ENCODE results near the gene TNKS2.
A peak's percentile ranks its signal among the peaks of the same experiment; 100 is the strongest.
"Not testable (repeated sequence)": the region's sequence is repeated elsewhere in the genome, so short reads cannot be mapped to it uniquely, and the experiment has no call there.

TNKS2 gene

DNA sequence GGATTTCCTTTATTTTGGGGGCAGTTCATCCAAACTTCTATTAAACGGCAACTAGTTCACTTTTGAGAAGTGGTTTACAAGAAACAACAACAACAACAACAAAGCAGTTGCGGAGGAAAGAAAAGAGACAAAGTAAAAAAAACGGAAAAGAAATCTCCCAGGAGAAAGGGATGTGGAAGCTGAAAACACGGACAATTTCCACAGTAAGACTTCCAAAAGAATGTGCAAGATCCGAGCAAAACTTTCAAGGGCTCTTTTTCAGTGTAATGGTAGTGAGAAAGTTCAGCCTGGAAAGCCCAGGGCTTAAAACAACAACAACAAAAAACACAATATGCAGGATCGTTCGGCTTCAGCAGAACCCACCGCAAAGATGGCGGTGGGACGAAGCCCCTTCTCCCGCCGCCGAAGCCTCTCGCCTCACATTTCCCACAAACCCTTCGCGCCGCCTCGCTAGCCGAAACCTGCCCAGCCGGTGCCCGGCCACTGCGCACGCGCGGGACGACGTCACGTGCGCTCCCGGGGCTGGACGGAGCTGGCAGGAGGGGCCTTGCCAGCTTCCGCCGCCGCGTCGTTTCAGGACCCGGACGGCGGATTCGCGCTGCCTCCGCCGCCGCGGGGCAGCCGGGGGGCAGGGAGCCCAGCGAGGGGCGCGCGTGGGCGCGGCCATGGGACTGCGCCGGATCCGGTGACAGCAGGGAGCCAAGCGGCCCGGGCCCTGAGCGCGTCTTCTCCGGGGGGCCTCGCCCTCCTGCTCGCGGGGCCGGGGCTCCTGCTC lies at the start of gene TNKS2:
TNKS2 (plus strand) TSS at position 553 of the 775 bp plus-strand sequence. CDS start 265 bp downstream, outside the sequence.
- DNase-seq (ENCODE audit: low read depth in 4 of 4, low spot score in 1 of 4), result peak; percentile 72 to 89 (median 84)

GRCh38 chr10:91749592-91749991 lies 48.6 kb upstream of the TNKS2 start:
- DNase-seq (ENCODE audit: low read depth in 4 of 4, low spot score in 1 of 4), result not testable (repeated sequence)

DNA sequence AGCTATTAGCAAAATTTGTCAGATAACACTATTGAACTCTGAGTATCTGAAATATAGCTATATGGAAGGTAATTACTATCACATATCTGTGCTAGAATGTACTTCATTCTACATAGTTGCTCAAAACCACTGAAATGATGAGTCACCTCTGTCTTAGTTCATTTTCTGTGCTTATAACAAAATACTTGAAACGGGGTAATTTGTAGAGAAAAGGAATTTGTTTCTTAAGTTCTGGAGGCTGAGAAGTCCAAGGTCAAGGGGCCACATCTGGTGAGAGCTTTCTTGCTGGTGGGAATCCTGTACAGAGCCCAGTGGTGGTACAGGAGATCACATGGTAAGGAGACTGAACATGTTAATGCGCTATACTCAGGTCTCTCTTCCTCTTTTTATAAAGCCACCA lies 41.9 kb upstream of the TNKS2 start:
- no peak for DNase-seq (ENCODE audit: low read depth in 4 of 4, low spot score in 1 of 4)

- DNase-seq (ENCODE audit: low read depth in 4 of 4, low spot score in 1 of 4), result no peak
Measured at GRCh38 chr10:91758303-91759146, 39.7 kb upstream of the TNKS2 start.

DNA sequence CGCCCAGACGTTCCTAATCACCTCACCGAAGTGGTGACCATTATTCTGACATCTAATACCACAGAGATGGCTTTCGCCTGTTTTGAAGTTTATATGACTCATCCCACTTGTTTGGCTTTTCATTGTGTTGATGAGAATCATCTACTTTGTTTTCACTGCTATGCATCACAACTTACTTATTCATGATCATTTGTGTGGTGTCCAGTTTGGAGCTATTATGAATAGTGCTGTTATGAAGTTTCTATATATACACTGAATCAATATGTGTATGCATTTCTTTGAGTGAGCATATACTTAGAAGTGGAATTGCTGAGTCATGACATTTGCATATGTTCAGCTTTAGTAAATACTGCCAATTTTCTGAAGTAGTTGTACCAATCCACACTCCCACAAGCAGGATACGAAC lies 38.6 kb upstream of the TNKS2 start:
- DNase-seq (ENCODE audit: low read depth in 4 of 4, low spot score in 1 of 4), result no peak

DNA sequence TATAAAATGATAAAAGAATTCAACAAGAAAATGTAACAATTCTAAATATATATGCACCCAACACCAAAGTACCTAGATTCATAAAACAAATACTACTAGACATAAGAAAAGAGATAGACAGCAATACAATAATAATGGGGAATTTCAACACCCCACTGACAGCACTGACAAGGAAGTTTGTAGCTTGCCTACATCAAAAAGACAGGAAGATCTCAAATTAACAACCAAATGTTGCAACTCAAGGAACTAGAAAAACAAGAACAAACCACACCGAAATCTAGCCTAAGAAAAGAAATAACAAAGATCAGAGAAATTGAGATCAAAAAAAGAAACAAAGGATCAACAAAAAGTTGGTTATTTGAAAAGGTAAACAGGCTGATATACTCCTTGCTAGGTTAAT lies 36.5 kb upstream of the TNKS2 start:
- DNase-seq (ENCODE audit: low read depth in 4 of 4, low spot score in 1 of 4), result no peak

GRCh38 chr10:91762878-91763277 lies 35.3 kb upstream of the TNKS2 start:
- DNase-seq (ENCODE audit: low read depth in 4 of 4, low spot score in 1 of 4), result no peak

GRCh38 chr10:91766676-91767075 lies 31.6 kb upstream of the TNKS2 start:
- no peak for DNase-seq (ENCODE audit: low read depth in 4 of 4, low spot score in 1 of 4)

GRCh38 chr10:91768123-91768522 lies 30.1 kb upstream of the TNKS2 start:
- DNase-seq (ENCODE audit: low read depth in 4 of 4, low spot score in 1 of 4), result no peak

GRCh38 chr10:91771907-91772306 lies 26.3 kb upstream of the TNKS2 start:
- DNase-seq (ENCODE audit: low read depth in 4 of 4, low spot score in 1 of 4), result no peak

DNA sequence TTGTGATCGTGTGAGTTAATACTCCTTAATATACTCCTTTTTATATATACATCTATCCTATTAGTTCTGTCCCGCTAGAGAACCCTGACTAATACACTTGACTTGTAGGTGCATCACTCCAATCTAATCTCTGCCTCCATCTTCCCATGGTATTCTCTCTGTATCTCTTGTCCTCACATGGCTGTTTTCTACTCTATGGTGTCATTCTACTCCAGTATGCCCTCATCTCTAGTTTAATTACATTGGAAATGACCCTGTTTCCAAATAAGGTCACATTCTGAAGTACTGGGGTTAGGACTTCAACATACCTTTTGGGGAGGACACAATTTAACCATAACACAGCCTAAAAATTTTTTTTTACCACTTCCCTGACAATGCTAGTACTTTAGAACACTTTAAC lies 25.8 kb upstream of the TNKS2 start:
- no peak for DNase-seq (ENCODE audit: low read depth in 4 of 4, low spot score in 1 of 4)

GRCh38 chr10:91772869-91773268 lies 25.4 kb upstream of the TNKS2 start:
- no peak for DNase-seq (ENCODE audit: low read depth in 4 of 4, low spot score in 1 of 4)

DNA sequence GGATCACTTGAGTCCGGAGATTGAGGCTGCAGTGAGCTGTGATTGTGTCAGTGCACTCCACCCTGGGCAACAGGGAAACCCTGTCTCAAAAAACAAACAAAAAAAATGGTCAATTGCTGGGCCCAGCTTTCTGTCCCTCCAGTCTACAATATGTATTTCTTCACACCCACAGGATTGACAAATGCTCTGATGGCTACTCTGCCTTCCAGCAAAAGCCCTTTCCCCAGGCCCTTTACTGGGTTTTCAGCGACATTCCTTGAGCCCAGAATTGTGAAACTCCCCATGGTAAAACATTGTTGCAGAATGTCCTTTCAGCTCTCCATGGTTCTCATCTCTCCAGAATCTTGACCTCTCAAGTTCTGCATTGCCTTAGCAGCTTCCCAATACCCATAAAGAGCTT lies 23.7 kb upstream of the TNKS2 start:
- no peak for DNase-seq (ENCODE audit: low read depth in 4 of 4, low spot score in 1 of 4)

- no peak for DNase-seq (ENCODE audit: low read depth in 4 of 4, low spot score in 1 of 4)
Measured at GRCh38 chr10:91775731-91776130, 22.5 kb upstream of the TNKS2 start.

- DNase-seq (ENCODE audit: low read depth in 4 of 4, low spot score in 1 of 4), result no peak
Measured at GRCh38 chr10:91776266-91776665, 22.0 kb upstream of the TNKS2 start.

DNA sequence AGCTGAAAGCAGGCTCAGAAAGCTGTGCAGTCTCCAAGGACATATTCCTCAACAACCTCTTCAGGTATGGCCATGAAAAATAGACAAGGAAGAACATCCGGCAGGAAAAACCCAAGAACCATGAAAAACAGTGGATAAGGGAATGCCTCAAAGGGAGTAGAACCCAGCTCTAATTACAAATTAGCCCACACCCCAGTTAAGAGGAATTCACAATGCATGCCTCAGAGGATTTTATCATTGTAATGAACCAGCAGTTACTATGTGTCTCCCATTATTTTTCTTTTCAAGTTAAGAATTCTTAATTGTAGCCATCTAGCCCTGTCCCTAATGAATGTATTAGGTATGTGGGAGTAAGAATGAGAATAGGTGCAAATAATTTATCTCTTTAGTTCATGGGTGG lies 19.7 kb upstream of the TNKS2 start:
- no peak for DNase-seq (ENCODE audit: low read depth in 4 of 4, low spot score in 1 of 4)

DNA sequence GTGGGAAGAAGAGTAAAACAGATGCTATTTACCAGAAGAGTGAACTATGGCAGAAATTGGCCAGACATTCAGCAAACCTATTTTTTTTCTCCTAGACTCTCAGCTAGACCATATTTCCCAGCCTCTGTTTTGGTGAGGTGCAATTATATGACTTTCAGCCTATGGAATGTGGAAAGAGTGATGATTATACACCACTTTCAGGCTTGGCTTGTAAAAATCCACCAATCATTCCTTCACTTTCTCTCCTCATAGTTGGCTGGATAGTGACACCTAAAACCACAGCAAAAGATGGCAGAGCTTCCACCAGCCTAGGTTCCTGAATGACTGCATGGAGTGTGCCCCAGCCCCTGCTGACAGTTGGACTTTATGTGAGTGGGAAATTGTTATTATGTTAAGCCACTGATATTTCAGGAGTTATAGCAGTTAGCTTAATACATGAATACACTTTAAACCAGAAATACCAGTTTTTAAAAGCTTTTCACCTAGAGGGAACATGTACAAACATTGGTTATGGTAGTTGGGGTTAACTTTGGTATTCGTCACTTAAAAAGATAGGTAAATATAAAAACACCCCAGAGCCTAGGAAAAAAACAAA lies 19.1 kb upstream of the TNKS2 start:
- DNase-seq (ENCODE audit: low read depth in 4 of 4, low spot score in 1 of 4), result no peak

DNA sequence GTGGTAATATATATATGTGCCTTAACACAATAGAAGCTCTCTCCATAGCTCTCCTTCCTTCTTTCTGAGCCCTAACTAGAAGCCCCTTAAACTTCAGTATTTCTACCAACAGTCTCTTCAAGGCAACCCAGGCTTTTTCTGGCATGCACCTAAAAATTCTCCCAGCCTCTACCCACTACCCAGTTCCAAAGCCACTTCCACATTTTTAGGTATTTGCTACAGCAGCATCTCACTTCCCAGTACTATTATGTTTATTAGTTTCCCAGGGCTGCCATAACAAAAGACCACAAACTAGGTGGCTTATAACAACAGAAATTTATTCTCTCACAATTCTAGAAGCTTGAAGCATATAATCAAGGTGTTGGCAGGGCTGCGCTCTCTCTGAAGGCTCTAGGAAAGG lies 15.7 kb upstream of the TNKS2 start:
- DNase-seq (ENCODE audit: low read depth in 4 of 4, low spot score in 1 of 4), result no peak

GRCh38 chr10:91785830-91786229 lies 12.4 kb upstream of the TNKS2 start:
- no peak for DNase-seq (ENCODE audit: low read depth in 4 of 4, low spot score in 1 of 4)

GRCh38 chr10:91787258-91787657 lies 11.0 kb upstream of the TNKS2 start:
- DNase-seq (ENCODE audit: low read depth in 4 of 4, low spot score in 1 of 4), result no peak

GRCh38 chr10:91787810-91788209 lies 10.4 kb upstream of the TNKS2 start:
- DNase-seq (ENCODE audit: low read depth in 4 of 4, low spot score in 1 of 4), result no peak

GRCh38 chr10:91788527-91788926 lies 9.7 kb upstream of the TNKS2 start:
- no peak for DNase-seq (ENCODE audit: low read depth in 4 of 4, low spot score in 1 of 4)
